DLD1 (cell line): ENCODE results near the gene IQCE.

ENCODE experiments used
- in situ Hi-C: cut with HindIII; loops from 2 replicates; pipeline ENCODE4 v1.10.0; 2017; ENCODE audit warnings: low sequenced_read_pairs

Gene IQCE

GRCh38 chr7:2612445-2613097 is 53.8 kb downstream of the IQCE start:
- in situ Hi-C loops, result loop anchor here (25.0 kb wide), 1 partner anchor 125 kb away; the partner anchor contains the start of gene GRIFIN

GRCh38 chr7:2613098-2613930 is 54.5 kb downstream of the IQCE start:
- in situ Hi-C loops, result loop anchor here (25.0 kb wide), 1 partner anchor 126 kb away; the partner anchor contains the start of gene GRIFIN

GRCh38 chr7:2613931-2614600 is 55.3 kb downstream of the IQCE start:
- in situ Hi-C loops, result loop anchor here (25.0 kb wide), 1 partner anchor 127 kb away; the partner anchor contains the start of gene GRIFIN

GRCh38 chr7:2614631-2615330 is 56.0 kb downstream of the IQCE start:
- in situ Hi-C loops, result loop anchor here (25.0 kb wide), 1 partner anchor 127 kb away; the partner anchor contains the start of gene GRIFIN

- in situ Hi-C loops, result loop anchor here (25.0 kb wide), 1 partner anchor 129 kb away; the partner anchor contains the start of gene GRIFIN
These were observed 57.9 kb downstream of the IQCE start for GRCh38 chr7:2616387-2617324.

GRCh38 chr7:2617325-2617905 is 58.6 kb downstream of the IQCE start:
- in situ Hi-C loops, result loop anchor here (25.0 kb wide), 1 partner anchor 130 kb away; the partner anchor contains the start of gene GRIFIN

GRCh38 chr7:2619116-2619515 is 60.3 kb downstream of the IQCE start:
- in situ Hi-C loops, result loop anchor here (25.0 kb wide), 1 partner anchor 132 kb away; the partner anchor contains the start of gene GRIFIN

GRCh38 chr7:2621061-2621828 is 62.5 kb downstream of the IQCE start:
- in situ Hi-C loops, result loop anchor here (25.0 kb wide), 1 partner anchor 134 kb away; the partner anchor contains the start of gene GRIFIN

GRCh38 chr7:2621948-2622640 is 63.3 kb downstream of the IQCE start:
- in situ Hi-C loops, result loop anchor here (25.0 kb wide), 1 partner anchor 135 kb away; the partner anchor contains the start of gene GRIFIN

- in situ Hi-C loops, result loop anchor here (25.0 kb wide), 1 partner anchor 136 kb away; the partner anchor contains the start of gene GRIFIN
These were observed 64.3 kb downstream of the IQCE start for GRCh38 chr7:2622869-2623697.

- in situ Hi-C loops, result loop anchor here (25.0 kb wide), 1 partner anchor 136 kb away; the partner anchor contains the start of gene GRIFIN
These were observed 64.9 kb downstream of the IQCE start for GRCh38 chr7:2623698-2624014.

GRCh38 chr7:2624293-2624886 is 65.6 kb downstream of the IQCE start:
- in situ Hi-C loops, result loop anchor here (25.0 kb wide), 1 partner anchor 137 kb away; the partner anchor contains the start of gene GRIFIN

- in situ Hi-C loops, result no loop called here
These were observed 67.8 kb downstream of the IQCE start for GRCh38 chr7:2626498-2627117.

GRCh38 chr7:2627258-2628129 is 68.7 kb downstream of the IQCE start:
- in situ Hi-C loops, result no loop called here

GRCh38 chr7:2628130-2628482 is 69.3 kb downstream of the IQCE start:
- in situ Hi-C loops, result no loop called here
